Raji (cell line): ENCODE measurements around the gene CTNNA3.

Experiments
- POLR2A ChIP-seq: IDR thresholded peaks from 2 replicates; pipeline ENCODE4 v1.6.1; 2011; ENCODE audit warnings: low read depth, low read length, control low read depth; ENCODE audit not compliant: insufficient read depth

CTNNA3 gene

GRCh38 chr10:66809402-66809801 is 886.6 kb downstream of the CTNNA3 start:
- no peak for TF ChIP-seq POLR2A

DNA sequence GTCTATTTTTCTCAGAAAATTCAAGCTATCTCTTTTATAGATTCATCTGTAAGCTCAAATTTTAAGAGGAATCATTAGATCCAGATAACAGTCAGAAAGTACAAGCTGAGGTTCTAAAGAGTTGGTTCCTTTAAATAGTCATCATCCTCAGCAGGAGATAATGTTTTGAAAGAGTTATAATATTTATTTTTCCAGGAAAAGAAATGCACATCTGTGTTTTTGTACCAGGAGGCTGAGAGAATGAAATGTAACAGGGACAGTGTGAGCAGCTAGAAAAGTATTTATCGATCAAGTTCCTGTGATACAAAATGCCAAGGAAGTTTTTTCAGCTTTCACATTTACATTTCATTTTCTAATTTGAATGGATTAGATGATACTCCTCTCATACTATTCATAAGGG is 890.4 kb downstream of the CTNNA3 start:
- TF ChIP-seq POLR2A = no peak

GRCh38 chr10:66804962-66805361 is 891.0 kb downstream of the CTNNA3 start:
- no peak for TF ChIP-seq POLR2A

GRCh38 chr10:66803174-66803573 is 892.8 kb downstream of the CTNNA3 start:
- TF ChIP-seq POLR2A = no peak

- TF ChIP-seq POLR2A = no peak
Observed at GRCh38 chr10:66799474-66799873, 896.5 kb downstream of the CTNNA3 start.

GRCh38 chr10:66795866-66796265 is 900.1 kb downstream of the CTNNA3 start:
- TF ChIP-seq POLR2A = no peak

DNA sequence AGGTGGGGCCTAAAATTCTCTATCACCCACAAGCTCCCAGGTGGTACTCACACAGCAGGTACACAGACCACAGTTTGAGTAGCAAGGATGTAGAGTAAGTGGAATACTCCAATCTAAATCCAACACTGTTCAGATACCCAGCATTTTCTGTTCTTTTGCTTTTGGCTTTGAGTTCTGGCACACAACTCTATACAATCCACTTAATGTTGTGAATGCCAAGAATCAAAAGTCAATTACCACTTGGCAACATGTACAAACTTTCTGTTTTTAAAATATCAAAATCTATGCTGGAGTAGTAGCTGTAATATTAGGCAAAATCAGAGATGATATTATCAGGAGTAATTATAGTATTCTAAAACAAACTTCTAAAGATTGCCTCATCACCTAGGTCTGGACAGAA is 903.6 kb downstream of the CTNNA3 start:
- TF ChIP-seq POLR2A = no peak

GRCh38 chr10:66788178-66788987 is 907.6 kb downstream of the CTNNA3 start:
- TF ChIP-seq POLR2A = no peak

DNA sequence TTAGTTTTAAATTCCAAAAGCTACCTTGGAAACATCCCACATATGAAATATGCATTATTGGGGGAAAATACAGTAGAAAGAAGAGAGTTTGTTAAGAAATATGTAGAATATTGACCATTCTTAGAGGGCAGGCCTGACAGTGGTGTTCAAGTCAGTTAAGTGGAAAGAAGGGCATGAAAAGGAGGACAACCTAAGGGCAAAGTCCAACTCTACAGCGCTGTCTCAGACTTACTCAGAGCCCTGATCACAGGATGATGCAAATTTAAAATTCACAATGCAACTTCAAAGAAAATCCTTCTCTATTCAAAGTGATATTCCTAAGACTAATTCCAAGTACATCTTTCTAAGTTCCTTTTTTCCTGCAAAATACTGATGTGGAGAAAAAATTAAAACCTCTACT is 909.3 kb downstream of the CTNNA3 start:
- TF ChIP-seq POLR2A = no peak

DNA sequence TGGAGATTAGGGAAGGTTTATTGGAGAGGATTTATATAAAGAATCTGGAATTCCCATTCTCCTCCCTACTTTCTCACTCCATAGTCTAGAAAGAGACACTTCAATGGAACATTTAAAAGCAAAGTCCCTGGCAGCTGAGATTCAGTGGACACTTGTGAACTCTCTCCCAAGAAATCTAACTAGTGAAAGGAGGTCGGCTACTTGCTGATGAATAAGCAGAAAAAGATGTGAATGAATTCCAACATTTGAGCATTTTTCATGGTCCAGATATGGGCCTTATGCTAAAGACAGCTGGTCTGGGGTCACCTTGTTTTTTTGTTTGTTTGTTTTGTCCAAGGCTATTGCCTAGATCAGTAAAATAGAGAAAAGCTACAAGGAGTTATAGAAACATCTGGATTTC is 911.2 kb downstream of the CTNNA3 start:
- no peak for TF ChIP-seq POLR2A

DNA sequence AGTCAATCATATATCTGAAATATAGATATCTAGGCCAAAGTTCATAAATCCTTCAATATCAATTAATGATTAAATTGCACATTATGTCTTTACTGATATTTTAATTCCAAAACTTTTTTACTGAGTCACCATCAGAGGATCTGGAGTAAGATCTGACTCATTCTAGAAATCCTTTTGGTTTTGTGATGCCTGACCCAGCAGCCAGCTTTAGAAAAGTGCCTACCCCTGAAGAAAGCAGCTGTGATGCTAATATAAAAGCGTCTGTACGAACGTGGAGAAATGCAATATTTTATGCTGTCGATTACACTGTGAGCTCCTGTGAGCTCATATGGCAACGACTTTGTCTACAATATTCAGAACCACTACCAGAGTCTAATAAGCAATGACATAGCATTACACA is 912.7 kb downstream of the CTNNA3 start:
- TF ChIP-seq POLR2A = no peak

GRCh38 chr10:66782776-66783175 is 913.2 kb downstream of the CTNNA3 start:
- TF ChIP-seq POLR2A = no peak

- TF ChIP-seq POLR2A = no peak
Observed at GRCh38 chr10:66782144-66782543, 913.9 kb downstream of the CTNNA3 start.

GRCh38 chr10:66780796-66781195 is 915.2 kb downstream of the CTNNA3 start:
- no peak for TF ChIP-seq POLR2A

GRCh38 chr10:66778351-66778750 is 917.6 kb downstream of the CTNNA3 start:
- TF ChIP-seq POLR2A = no peak

DNA sequence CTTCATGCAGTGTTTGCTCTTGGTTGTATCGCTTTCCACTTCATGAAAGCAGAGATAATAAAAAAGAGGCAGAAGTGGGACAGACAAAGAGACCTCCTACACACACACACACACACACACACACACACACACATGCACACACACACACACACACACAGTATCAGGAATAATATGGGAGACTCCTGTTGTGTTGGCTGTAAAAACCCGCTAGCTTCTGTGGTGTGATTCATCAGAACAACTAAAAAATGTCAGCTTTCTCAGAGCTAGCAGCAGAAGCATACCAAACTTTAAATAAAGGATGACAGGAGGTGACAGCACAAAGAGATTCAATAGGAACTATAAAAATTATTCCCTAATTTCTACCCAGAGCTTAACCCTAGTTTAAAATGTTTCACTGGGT is 918.3 kb downstream of the CTNNA3 start:
- TF ChIP-seq POLR2A = no peak

DNA sequence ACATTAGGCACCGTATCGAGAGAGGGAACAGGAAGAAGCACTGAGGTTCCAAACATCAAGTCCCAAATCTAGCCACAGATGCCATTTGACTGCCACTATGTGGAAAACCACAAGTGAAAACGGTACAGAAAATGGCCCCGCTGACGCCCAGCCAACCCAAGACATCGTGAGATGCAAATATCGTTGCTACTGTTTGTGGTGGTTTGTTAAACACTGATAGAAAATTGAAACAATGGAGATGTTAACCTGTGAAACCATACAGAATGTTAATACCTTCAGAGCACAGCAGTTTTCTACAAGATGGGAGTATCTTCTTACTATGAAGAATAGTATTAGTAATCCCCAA is 922.5 kb downstream of the CTNNA3 start:
- no peak for TF ChIP-seq POLR2A
